Measurements from ENCODE around the gene APOM.

APOM gene

GRCh38 chr6:31701666-31702404 is 46.1 kb downstream of the APOM start:
- DNase-seq: no peak
- H3K27ac ChIP-seq: no peak overlapping the region; the same call in 1 of the 2 replicates
- no peaks in the 10 kb centered on the region for H3K9me3 ChIP-seq (ENCODE audit: severe bottlenecking)
- peak overlapping the region; percentile 84 for H3K4me3 ChIP-seq (ENCODE audit: low read depth, low read length)
- no peak for TF ChIP-seq CTCF (IDR thresholded peaks at IDR 0.05; ENCODE audit: low read depth, low read length)
- peaks cover 37% of the 10 kb centered on the region for H3K36me3 ChIP-seq
- no peaks in the 10 kb centered on the region for H3K27me3 ChIP-seq (ENCODE audit: insufficient read depth, low read depth, severe bottlenecking)

- Histone ChIP-seq H3K9me3 (ENCODE audit: severe bottlenecking) (no peaks in the 10 kb centered on the region), H3K36me3 (peaks cover 34% of the 10 kb centered on the region), H3K4me3 (ENCODE audit: low read depth, low read length) (peak overlapping the region; percentile 84), H3K27me3 (ENCODE audit: insufficient read depth, low read depth, severe bottlenecking) (no peaks in the 10 kb centered on the region), H3K27ac (peak overlapping the region; percentile 82)
- DNase-seq: no peak
- TF ChIP-seq CTCF (IDR thresholded peaks at IDR 0.05; ENCODE audit: low read depth, low read length): no peak
These were observed 46.7 kb downstream of the APOM start for GRCh38 chr6:31702405-31702818.

- peak within 1 kb of the TSS; percentile 82 for H3K27ac ChIP-seq
- peaks cover 27% of the 10 kb centered on the region for H3K36me3 ChIP-seq
- peak within 1 kb of the TSS; percentile 84 for H3K4me3 ChIP-seq (ENCODE audit: low read depth, low read length)
- H3K27me3 ChIP-seq (ENCODE audit: insufficient read depth, low read depth, severe bottlenecking): no peaks in the 10 kb centered on the region
- no peak for TF ChIP-seq CTCF (IDR thresholded peaks at IDR 0.05; ENCODE audit: low read depth, low read length)
- no peaks in the 10 kb centered on the region for H3K9me3 ChIP-seq (ENCODE audit: severe bottlenecking)
- DNase-seq: peak; percentile 100
These were observed 47.4 kb downstream of the APOM start, which contains the start of gene ABHD16A for GRCh38 chr6:31702819-31703716. ABHD16A (minus strand) TSS chr6:31703324; CDS start chr6:31703281, 43 bp downstream.

GRCh38 chr6:31705931-31706330 is 50.2 kb downstream of the APOM start:
- peaks cover 6% of the 10 kb centered on the region for H3K36me3 ChIP-seq
- H3K27ac ChIP-seq: no peak overlapping the region
- no peak for DNase-seq
- TF ChIP-seq CTCF (IDR thresholded peaks at IDR 0.05; ENCODE audit: low read depth, low read length): no peak
- no peaks in the 10 kb centered on the region for H3K27me3 ChIP-seq (ENCODE audit: insufficient read depth, low read depth, severe bottlenecking)
- no peaks in the 10 kb centered on the region for H3K9me3 ChIP-seq (ENCODE audit: severe bottlenecking)
- H3K4me3 ChIP-seq (ENCODE audit: low read depth, low read length): no peak overlapping the region

- no peak for TF ChIP-seq CTCF (IDR thresholded peaks at IDR 0.05; ENCODE audit: low read depth, low read length)
- no peak within 1 kb of the TSS for H3K27ac ChIP-seq
- no peak for DNase-seq
- no peak within 1 kb of the TSS for H3K4me3 ChIP-seq (ENCODE audit: low read depth, low read length)
- H3K36me3 ChIP-seq: peaks cover 1% of the 10 kb centered on the region
- H3K27me3 ChIP-seq (ENCODE audit: insufficient read depth, low read depth, severe bottlenecking): no peaks in the 10 kb centered on the region
- no peaks in the 10 kb centered on the region for H3K9me3 ChIP-seq (ENCODE audit: severe bottlenecking)
These were observed 50.9 kb downstream of the APOM start, which contains the start of gene LY6G6F for GRCh38 chr6:31706599-31706998. LY6G6F (plus strand) TSS chr6:31706866; CDS start chr6:31706907, 41 bp downstream.
